HepG2 (cell line): ENCODE data around the gene SHROOM2. TPM values are rescaled to one million over a fixed set of nuclear protein-coding genes. Genes with fewer than 3 reads are reported as not detected.

Experiments
- ATAC-seq: fragments of 200-7000 bp; cut with Tn5 transposase; 3 replicates; pipeline ENCODE4 v1.9.1; 2020; ENCODE audit warnings: mild to moderate bottlenecking, moderate library complexity
- BruUV-seq: library from RNA; stranded (reverse); fragments of 400-500 nt; replicated peaks from 2 replicates; lab custom pipeline; 2021; lab: Mats Ljungman, UMichigan
- CTCF ChIA-PET: fragments of 300-600 bp; formaldehyde crosslinking; extraction: SDS; loops from one replicate; lab custom pipeline; 2021; ENCODE audit warnings: low total read pairs, inconsistent platforms, low intra/inter-chr PET ratio; lab: Yijun Ruan, JAX
- POLR2A ChIA-PET: fragments of 350-600 bp; sonication (Branson Sonifier 250); formaldehyde crosslinking; loops from one replicate; lab custom pipeline; 2020; ENCODE audit warnings: antibody characterized with exemption, inconsistent platforms; lab: Yijun Ruan, JAX
- DNase-seq: peaks from one replicate; pipeline ENCODE4 v3.0.0-alpha.2; 2015; ENCODE audit warnings: low spot score
- FAIRE-seq: peaks from 3 replicates; lab custom pipeline; 2011; peaks lifted over from hg19 to GRCh38; lab: Jason Lieb, UNC
- H2AFZ ChIP-seq: one replicate; pipeline ENCODE4 v1.6.1; 2011; ENCODE audit warnings: low read length, inconsistent platforms
- H3K27ac ChIP-seq: fragments of 300-600 bp; 3 replicates; pipeline ENCODE4 v1.8.0; 2011; ENCODE audit warnings: mixed run types, mild to moderate bottlenecking, mixed read lengths, low read length, inconsistent platforms; ENCODE audit not compliant: insufficient read depth; ENCODE audit errors: extremely low read length
- H3K27me3 ChIP-seq, 2 experiments: fragments of 200-600 bp in 1 of 2; 2 replicates in 1 of 2; 3 replicates in 1 of 2; pipeline versions ENCODE4 v1.6.0 to v1.8.0; 2011; ENCODE audit warnings: low read length in 2 of 2, mild to moderate bottlenecking in 2 of 2, moderate library complexity in 2 of 2, inconsistent platforms in 1 of 2; ENCODE audit not compliant: insufficient read depth in 2 of 2, control insufficient read depth in 1 of 2
- H3K36me3 ChIP-seq, 2 experiments: fragments of 200-600 bp in 1 of 2; replicated peaks in 1 of 2; 2 replicates in 1 of 2; 3 replicates in 1 of 2; pipeline versions ENCODE4 v1.5.1 to v1.8.0; 2011; ENCODE audit warnings: low read length in 2 of 2, inconsistent platforms in 1 of 2; ENCODE audit not compliant: insufficient read depth in 2 of 2, control insufficient read depth in 1 of 2
- H3K4me1 ChIP-seq: 2 replicates; pipeline ENCODE4 v1.5.1; 2012; ENCODE audit warnings: low read length, inconsistent platforms; ENCODE audit not compliant: insufficient read depth
- H3K4me2 ChIP-seq: 2 replicates; pipeline ENCODE4 v1.6.0; 2011; ENCODE audit warnings: low read depth, low read length, inconsistent platforms
- H3K4me3 ChIP-seq, 3 experiments: fragments of 200-600 bp in 1 of 3; sonication (generic), shearing (Covaris generic) in 1 of 3; replicated peaks in 1 of 3; 2 replicates each; pipeline ENCODE4 v1.5.1; 2011 to 2016; ENCODE audit warnings: low read length in 3 of 3, inconsistent platforms in 2 of 3, low read depth in 2 of 3, mild to moderate bottlenecking in 2 of 3, control low read depth in 1 of 3, mixed read lengths in 1 of 3; ENCODE audit not compliant: insufficient read depth in 1 of 3
- H3K79me2 ChIP-seq: one replicate; pipeline ENCODE4 v1.6.1; 2011; ENCODE audit warnings: low read length, inconsistent platforms; ENCODE audit not compliant: insufficient read depth
- H3K9ac ChIP-seq: 2 replicates; pipeline ENCODE4 v1.6.0; 2011; ENCODE audit warnings: mild to moderate bottlenecking, low read depth, low read length, inconsistent platforms; ENCODE audit not compliant: insufficient read depth
- H3K9me3 ChIP-seq: 2 replicates; pipeline ENCODE4 v1.5.1; 2012; ENCODE audit warnings: mild to moderate bottlenecking, low read length
- H4K20me1 ChIP-seq: 2 replicates; pipeline ENCODE4 v1.6.0; 2011; ENCODE audit warnings: inconsistent platforms, mild to moderate bottlenecking, low read length, moderate library complexity; ENCODE audit not compliant: insufficient read depth
- ARHGAP35 ChIP-seq: sonication (generic); formaldehyde crosslinking; IDR thresholded peaks from 2 replicates; pipeline ENCODE4 v1.9.0; 2022; ENCODE audit warnings: mild to moderate bottlenecking, inconsistent platforms, moderate library complexity, missing genetic modification reagents, borderline replicate concordance
- BCL6 ChIP-seq: IDR thresholded peaks from 2 replicates; pipeline ENCODE4 v1.6.1; 2016; ENCODE audit warnings: missing genetic modification reagents, missing compliant biosample characterization
- ETV5 ChIP-seq: IDR thresholded peaks from 2 replicates; pipeline ENCODE4 v1.6.1; 2018; ENCODE audit warnings: missing biosample characterization, missing genetic modification reagents, inconsistent platforms, borderline replicate concordance
- FOSL1 ChIP-seq: sonication (generic); formaldehyde crosslinking; IDR thresholded peaks from 2 replicates; pipeline ENCODE4 v1.9.0; 2021; ENCODE audit warnings: missing genetic modification reagents, borderline replicate concordance
- IRF2 ChIP-seq: IDR thresholded peaks from 2 replicates; pipeline ENCODE4 v1.6.1; 2018; ENCODE audit warnings: missing genetic modification reagents, missing compliant biosample characterization
- IRF9 ChIP-seq: sonication (generic); formaldehyde crosslinking; IDR thresholded peaks from 2 replicates; pipeline ENCODE4 v1.8.0; 2022; ENCODE audit warnings: missing genetic modification reagents, mild to moderate bottlenecking, borderline replicate concordance
- KDM4B ChIP-seq: sonication (generic); formaldehyde crosslinking; IDR thresholded peaks from 2 replicates; pipeline ENCODE4 v1.4.0; 2020; ENCODE audit warnings: missing genetic modification reagents
- MTF2 ChIP-seq: sonication (generic); formaldehyde crosslinking; IDR thresholded peaks from 2 replicates; pipeline ENCODE4 v1.5.0; 2020; ENCODE audit warnings: missing genetic modification reagents, borderline replicate concordance
- MYC ChIP-seq: sonication (generic); formaldehyde crosslinking; IDR thresholded peaks from 2 replicates; pipeline ENCODE4 v1.9.0; 2021; ENCODE audit warnings: missing genetic modification reagents, borderline replicate concordance
- PRDM4 ChIP-seq: sonication (generic); formaldehyde crosslinking; IDR thresholded peaks from 2 replicates; pipeline ENCODE4 v1.9.0; 2021; ENCODE audit warnings: missing genetic modification reagents, borderline replicate concordance
- ZC3H4 ChIP-seq: sonication (generic); formaldehyde crosslinking; IDR thresholded peaks from 2 replicates; pipeline ENCODE4 v1.4.0; 2020; ENCODE audit warnings: missing genetic modification reagents, borderline replicate concordance
- ZFP82 ChIP-seq: sonication (generic); formaldehyde crosslinking; IDR thresholded peaks from 2 replicates; pipeline ENCODE4 v1.5.1; 2020; ENCODE audit warnings: mild to moderate bottlenecking, missing genetic modification reagents, borderline replicate concordance
- ZNF142 ChIP-seq: sonication (generic); formaldehyde crosslinking; IDR thresholded peaks from 2 replicates; pipeline ENCODE4 v1.4.0; 2020; ENCODE audit warnings: missing genetic modification reagents
- ZNF547 ChIP-seq: sonication (generic); formaldehyde crosslinking; IDR thresholded peaks from 2 replicates; pipeline ENCODE4 v1.5.1; 2020; ENCODE audit warnings: mild to moderate bottlenecking, missing genetic modification reagents
- WGBS: methylation state at CpG from one replicate; pipeline ENCODE4 v1.1.6; 2017; ENCODE audit warnings: low lambda C conversion rate; 5-methylcytosine and 5-hydroxymethylcytosine counted together
- in situ Hi-C: cut with HindIII; loops from 2 replicates; pipeline ENCODE4 v1.10.0; 2017; ENCODE audit warnings: low pct_unique_long_range_greater_than_20kb; ENCODE audit not compliant: extremely low pct_ligation_motif_present
- intact Hi-C: fragments of 100-400 bp; cut with micrococcal nuclease; formaldehyde crosslinking; loops from one replicate; pipeline ENCODE4 v1.10.0; 2022; ENCODE audit not compliant: unreplicated experiment
- polyA plus RNA-seq, 8 experiments: library from polyadenylated mRNA; depleted of rRNA in 3 of 8; stranded (reverse) in 7 of 8; unstranded in 1 of 8; fragments of >200 nt; fragmentation: Illumina TruSeq in 4 of 8; extraction: Trizol in 4 of 8; gene quantifications; 2 replicates each; pipeline versions ENCODE4 v1.2.1 to v1.2.3, GENCODE V29; 2011 to 2016; ENCODE audit warnings: low read depth in 4 of 8, missing spikeins in 1 of 8, mixed read lengths in 1 of 8; ENCODE audit not compliant: insufficient read depth in 1 of 8
- total RNA-seq, 5 experiments: library from RNA; depleted of rRNA; stranded (reverse); fragments of >200 nt; fragmentation: Illumina TruSeq; extraction: Trizol; gene quantifications; 2 replicates each; pipeline ENCODE4 v1.2.3, GENCODE V29; 2016; ENCODE audit warnings: low read depth in 1 of 5

The SHROOM2 gene
- total and polyA plus RNA-seq, 2 of the 13 experiments (the other 11 are each of a cell fraction or from before 2014, with no cell fraction given): 0.92 to 1.4 TPM

GRCh38 chrX:9899640-9900111, 113.4 kb downstream of the SHROOM2 start (continued):
- TF ChIP-seq ZNF142: no peak
- TF ChIP-seq ETV5 (CRISPR knock-in tag): no peak
- TF ChIP-seq, all 625 proteins: peak for 0

- Histone ChIP-seq H2AFZ (no peak overlapping the region), H4K20me1 (no peaks in the 10 kb centered on the region), H3K4me3 (no peak overlapping the region), H3K4me2 (no peak overlapping the region), H3K36me3 (no peaks in the 10 kb centered on the region; a peak in 1 of 5 replicates), H3K27me3 (no peaks in the 10 kb centered on the region), H3K79me2 (no peaks in the 10 kb centered on the region), H3K4me1 (0 out of 2 replicates have a peak, but pooled peaks cover 7% of the 10 kb centered on the region), H3K9me3 (no peaks in the 10 kb centered on the region), H3K9ac (no peak overlapping the region), H3K27ac (no peak overlapping the region)
- no TSS peak for BruUV-seq
- DNase-seq (no peak), ATAC-seq (no peak), FAIRE-seq (no peak)
- ChIA-PET CTCF (no interaction called here), POLR2A (no interaction called here)
- 94% methylated on average over 3 of the region's 6 CpGs for WGBS
- intact Hi-C loops (no loop called here), in situ Hi-C loops (no loop called here)
- TF ChIP-seq ZC3H4 (CRISPR knock-in tag) (no peak), PRDM4 (CRISPR knock-in tag) (no peak), FOSL1 (CRISPR knock-in tag) (no peak), ARHGAP35 (CRISPR knock-in tag) (no peak), MYC (CRISPR knock-in tag) (no peak), KDM4B (no peak), BCL6 (CRISPR knock-in tag) (no peak), IRF9 (CRISPR knock-in tag) (no peak), MTF2 (CRISPR knock-in tag) (no peak), ZNF547 (CRISPR knock-in tag) (no peak), IRF2 (CRISPR knock-in tag) (no peak), ZFP82 (CRISPR knock-in tag) (no peak)
Observed at GRCh38 chrX:9902656-9903055, 116.4 kb downstream of the SHROOM2 start.
